Lower leg skin (tissue), 3 donors: ENCODE measurements around the gene OGFR.
A peak's percentile ranks its signal among the peaks of the same experiment; 100 is the strongest.

Source experiments
- CTCF ChIP-seq, 3 donors: fragments of 450-650 bp; IDR thresholded peaks; one replicate each; pipeline ENCODE4 v1.5.1; 2016; ENCODE audit warnings: antibody characterized with exemption in 3 of 3, mild to moderate bottlenecking in 3 of 3, moderate library complexity in 2 of 3
- POLR2A ChIP-seq, 2 donors: fragments of 450-650 bp; IDR thresholded peaks; one replicate each; pipeline ENCODE4 v1.6.1; 2016 to 2017; ENCODE audit warnings: antibody characterized with exemption in 2 of 2, mild to moderate bottlenecking in 1 of 2, moderate library complexity in 1 of 2

- TF ChIP-seq POLR2A (IDR thresholded peaks at IDR 0.05) (no peak), CTCF (IDR thresholded peaks at IDR 0.05) (peak in 1 of 3 donors; percentile 20)
Observed at GRCh38 chr20:62861726-62862336, 57.2 kb downstream of the OGFR start, which contains the start of gene TCFL5.
